Stimulated activated CD4-positive, alpha-beta T cell treated with anti-CD3 and anti-CD28 coated beads, Interleukin-1b, Interleukin-23, amount 100 ng/mL, for 1 hour (primary cell): ENCODE data around the gene EFCAB8.

Experiments used
- DNase-seq, 2 donors: peaks; one replicate each; pipeline ENCODE4 v3.0.0-alpha.2; 2020; ENCODE audit warnings: low read depth in 2 of 2

The EFCAB8 gene, protein sequence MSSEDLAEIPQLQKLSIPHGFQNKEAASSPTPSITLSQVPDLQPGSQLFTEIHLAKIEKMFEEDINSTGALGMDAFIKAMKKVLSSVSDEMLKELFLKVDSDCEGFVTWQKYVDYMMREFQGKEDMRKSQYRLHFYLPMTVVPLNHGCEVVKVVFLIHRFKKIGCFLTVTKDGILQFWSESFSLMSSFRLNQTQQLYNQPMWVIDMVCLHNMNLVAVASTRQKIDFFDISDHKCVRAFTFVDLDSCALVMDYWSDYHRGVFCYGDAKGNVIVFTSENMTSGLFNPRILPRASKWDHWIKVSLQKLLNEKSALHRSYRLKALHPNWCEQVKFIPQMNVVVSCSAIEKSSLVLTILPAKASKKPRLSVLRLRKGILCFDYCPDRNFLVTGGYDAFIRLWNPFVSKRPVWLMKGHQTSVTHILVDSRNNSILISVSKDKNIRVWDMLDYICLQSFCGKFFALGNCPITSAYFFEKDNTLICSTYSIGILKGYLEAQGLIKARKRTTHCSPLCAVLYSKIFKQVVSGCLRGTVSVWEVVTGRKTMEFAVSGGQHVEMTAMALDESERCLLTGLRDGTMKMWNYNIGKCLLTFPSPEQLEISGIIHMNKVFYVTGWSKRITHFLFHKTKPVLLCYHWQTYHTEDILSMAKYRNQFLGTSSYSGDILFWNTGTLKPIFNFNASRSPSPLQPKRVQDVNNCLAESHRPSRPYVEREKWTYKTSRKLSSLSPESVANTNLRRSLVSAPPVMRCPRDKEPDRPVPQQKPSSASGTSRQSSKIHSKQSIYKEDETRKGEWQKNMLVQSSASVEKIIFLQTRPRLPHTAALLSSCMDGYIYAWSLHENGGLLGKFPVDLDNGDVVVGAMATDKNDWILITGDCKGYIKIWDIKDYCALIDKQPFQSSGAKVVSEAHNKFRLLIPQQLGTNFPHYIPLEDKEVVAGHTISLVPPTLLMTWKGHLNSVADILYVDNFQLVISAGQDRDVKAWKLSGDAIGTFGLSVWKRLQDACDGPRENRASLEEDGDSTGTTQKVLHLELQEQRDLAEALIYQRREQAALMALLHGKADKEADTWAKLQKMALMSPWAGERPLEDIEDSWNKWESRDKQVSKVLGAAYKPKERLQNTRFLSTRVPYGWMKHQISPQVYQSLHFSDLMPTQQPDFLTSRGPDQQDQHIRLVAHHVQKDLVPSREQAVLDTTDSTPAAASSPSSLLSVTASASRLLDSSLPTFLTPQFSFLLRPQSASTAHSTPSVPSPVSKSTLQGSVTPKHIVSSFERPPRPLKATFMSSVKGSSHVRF

DNA sequence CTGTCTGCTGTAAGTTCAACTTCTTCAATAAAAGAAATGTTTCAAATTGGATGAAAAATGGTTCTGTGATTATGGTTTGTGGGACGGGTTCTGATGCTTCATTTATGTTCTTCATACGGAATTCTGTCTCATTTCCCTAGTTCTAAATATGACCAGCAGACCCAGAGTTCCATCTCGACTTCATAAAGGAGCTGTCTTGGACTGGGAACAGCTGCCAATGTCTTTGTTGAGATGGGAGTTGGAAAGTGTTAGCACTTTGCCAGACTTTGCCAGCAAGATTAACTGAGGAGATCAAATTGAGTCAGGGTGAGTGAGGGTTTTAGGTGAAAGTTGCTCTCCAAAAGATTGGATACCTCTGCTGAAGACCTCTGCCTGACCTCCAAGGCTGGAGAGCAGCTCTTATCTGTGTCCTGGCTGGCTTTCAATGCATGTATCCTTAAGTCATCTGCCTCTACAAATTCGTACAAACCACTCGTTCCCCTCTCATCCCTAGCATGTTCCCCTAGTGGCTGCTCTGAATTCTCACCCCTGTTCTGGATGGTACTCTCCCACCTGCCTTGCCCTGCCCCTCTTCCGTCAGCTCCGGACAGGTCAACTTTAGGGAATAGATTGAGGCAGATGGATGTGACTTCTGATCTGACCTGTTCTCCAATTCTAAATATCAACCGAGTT lies at the start of gene EFCAB8:
Gene EFCAB8 (plus strand): TSS at position 223 of the 672 bp plus-strand sequence. CDS start 4,870 bp downstream, outside the sequence.
- no peak for DNase-seq

DNA sequence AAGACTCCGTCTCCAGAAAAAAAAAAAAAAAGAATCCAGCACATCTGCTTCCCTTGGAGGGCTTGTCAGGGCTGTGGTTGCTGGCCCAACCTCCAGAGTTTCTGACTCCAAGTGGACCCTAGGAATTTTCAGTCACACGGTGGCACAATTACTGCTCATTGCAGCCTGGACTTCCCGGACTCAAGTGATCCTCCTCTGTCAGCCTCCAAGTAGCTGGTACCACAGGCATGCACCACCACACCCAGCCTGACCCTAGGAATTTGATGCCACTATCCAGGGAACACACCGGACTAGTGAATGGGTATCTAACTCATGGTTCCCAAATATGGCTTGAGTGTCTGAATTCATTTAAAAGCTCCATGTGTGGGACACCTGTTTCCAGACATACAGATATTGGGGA lies 48.8 kb upstream of the EFCAB8 start:
- no peak for DNase-seq

DNA sequence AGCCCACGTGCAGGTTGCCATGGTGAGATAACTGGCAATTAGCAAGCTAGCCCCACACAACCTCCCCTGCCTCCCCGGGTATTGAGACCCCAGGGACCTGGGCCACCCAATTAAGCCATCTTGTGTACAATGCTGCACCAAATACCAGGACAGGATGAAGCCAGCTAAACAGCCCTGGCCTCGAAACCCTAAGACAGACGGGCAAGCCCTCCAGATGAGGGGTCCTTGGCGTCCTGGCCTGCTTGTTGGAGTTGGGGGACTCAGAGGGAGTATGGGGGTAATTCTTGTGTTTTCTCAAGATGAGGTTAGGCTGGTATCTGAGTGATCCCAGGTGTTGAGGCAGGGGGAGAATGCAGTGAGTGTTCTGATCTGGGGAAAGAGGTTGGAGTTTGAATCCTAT lies 47.8 kb upstream of the EFCAB8 start:
- DNase-seq, result no peak

DNA sequence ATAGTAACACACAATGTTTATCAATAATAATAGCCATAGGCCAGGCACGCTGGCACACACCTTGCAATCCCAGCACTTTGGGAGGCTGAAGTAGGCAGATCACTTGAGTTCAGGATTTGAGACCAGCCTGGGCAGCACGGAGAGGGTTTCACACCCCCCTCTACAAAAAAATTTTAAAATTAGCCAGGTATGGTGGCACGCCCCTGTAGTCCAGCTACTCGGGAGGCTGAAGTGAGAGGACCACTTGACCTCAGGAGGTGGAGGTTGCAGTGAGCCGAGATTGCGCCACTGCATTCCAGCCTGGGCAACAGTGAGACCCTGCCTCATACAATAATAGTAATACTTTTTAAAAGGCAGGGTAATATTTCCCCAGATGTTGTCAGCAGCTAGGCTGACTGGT lies 46.8 kb upstream of the EFCAB8 start:
- no peak for DNase-seq

DNA sequence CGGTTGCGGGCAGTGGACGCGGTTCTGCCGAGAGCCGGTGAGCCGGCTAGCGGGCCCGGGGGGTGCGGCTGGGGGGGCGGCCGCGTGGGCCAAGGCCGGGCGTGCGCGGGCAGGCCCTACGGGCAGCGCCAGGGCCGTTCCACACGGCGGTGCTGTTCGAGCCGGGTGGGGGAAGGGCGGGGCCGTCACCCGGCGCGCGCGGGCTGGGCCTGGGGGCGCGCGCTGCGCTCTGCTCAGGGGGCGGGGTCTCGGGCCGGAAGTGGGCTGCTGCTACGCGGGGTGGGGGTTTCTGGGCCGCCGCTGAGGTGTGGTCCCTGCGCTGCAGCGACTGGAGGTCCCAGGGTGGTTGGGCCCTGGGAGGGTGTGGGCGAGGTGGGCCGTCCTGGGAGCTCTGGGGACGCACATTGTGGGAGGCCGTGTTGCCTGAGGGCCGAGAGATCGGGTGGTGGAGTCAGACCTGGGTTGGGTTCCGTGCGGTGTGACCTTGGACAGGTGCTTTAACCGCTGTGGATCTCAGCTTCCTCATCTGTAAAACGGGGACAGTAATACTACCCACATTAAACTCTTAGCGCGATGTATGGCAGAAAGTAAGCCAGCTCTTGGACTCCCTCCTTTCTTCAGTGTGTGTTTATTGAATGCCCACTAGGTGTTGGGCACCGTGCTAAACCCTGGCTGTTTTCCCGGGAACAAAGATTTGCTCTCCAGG lies 38.6 kb upstream of the EFCAB8 start:
- peak; percentile 69 to 84 for DNase-seq

DNA sequence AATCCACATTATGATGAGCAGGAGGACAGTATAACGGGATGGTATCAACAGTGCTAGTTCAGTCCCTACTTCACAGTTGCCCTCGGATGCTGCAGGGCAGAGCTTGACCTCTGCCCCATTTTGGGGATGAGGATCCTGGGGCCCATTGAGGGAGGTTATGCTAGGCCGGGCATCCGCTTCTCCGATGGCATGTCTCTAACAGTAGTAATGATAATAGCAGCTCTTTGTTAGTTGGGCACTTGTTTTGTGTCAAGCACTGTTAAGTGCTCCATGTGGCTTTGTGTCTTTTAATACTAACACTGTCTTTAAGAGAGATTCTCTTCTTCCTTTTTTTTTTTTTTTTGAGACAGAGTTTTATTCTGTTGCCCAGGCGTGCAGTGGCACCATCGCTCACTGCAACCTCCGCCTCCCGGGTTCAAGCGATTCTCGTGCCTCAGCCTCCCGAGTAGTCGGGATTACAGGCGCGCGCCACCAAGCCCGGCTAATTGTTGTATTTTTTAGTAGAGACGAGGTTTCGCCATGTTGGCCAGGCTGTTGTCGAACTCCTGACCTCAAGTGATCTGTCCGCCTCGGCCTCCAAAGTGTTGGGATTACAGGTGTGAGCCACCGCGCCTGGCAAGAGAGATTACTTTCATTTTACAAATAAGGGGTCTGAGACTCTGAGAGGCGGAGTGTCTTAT lies 37.9 kb upstream of the EFCAB8 start:
- no peak for DNase-seq

DNA sequence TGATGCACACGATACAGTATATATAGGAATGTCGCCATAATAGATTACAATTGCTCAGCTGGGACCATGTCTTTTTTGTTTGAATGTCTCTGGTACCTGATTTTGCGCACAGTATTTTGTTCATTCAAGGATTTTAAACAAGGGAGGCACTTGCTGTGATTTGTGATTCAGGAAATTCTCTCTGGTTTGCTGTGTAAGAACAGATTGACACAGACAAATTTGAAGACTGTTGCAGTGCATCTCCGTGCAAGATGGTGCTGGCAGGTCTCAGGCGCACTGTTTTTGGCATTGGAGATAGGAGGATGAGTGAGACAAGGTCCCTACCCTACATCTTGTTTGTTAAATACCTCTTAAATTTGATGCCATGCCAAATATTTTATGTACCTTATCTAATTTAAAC lies 36.5 kb upstream of the EFCAB8 start:
- DNase-seq, result no peak

DNA sequence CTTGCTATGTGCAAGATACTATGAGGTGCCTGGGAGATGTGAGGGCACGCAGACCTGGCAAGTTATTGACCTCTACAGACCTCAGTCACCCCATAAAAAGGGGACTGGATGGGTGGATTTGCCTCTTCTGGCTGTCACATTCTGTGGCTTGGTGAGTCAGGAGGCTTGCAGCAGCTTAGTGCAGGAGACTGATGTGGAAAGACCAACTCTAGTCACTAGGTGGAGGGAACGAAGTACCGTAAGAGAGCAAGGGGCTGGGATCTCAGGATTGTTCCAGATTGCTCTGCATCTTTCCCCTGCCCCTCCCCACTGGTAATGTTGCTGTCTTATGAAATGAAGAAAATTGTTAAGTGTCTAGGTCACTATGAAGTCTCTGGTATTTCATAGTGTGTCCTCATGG lies 35.6 kb upstream of the EFCAB8 start:
- no peak for DNase-seq

DNA sequence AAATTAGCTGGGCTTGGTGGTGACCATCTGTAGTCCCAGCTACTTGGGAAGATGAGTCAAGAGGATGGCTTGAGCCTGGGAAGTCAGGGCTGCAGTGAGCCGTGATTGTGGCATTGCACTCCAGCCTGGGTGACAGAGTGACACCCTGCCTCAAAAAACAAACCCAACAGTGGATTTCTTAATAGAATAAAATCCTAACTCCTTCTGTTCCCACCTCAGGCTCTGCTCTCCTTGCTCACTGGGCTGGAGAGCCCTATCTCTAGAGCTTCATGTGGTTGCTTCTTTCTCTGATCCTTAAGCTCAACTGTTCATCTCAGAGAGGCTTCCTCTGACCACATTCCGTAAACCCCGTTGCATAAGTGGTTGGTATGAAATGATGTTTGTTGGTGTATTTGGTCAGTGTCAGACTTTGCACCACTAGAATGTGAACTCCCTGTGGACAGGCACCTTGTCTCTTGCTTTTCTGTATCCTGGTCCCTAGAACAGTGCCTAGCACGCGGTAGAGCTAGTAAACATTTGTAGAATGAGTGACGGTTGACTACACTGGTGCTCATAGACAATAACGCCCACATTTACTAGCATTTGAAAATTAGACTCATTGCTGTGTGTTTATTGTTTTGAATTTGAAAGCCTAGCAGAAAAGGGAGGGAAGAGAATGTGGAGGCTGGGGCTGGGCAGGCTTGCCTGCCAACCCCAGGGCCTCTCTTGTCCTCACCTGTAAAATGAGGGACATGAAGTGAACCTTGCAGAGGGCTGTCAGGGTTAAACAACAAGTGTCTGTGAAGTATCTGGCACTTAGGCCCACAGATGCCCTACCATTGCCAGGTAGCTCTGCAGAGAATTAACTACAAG lies 34.8 kb upstream of the EFCAB8 start:
- DNase-seq, result no peak

DNA sequence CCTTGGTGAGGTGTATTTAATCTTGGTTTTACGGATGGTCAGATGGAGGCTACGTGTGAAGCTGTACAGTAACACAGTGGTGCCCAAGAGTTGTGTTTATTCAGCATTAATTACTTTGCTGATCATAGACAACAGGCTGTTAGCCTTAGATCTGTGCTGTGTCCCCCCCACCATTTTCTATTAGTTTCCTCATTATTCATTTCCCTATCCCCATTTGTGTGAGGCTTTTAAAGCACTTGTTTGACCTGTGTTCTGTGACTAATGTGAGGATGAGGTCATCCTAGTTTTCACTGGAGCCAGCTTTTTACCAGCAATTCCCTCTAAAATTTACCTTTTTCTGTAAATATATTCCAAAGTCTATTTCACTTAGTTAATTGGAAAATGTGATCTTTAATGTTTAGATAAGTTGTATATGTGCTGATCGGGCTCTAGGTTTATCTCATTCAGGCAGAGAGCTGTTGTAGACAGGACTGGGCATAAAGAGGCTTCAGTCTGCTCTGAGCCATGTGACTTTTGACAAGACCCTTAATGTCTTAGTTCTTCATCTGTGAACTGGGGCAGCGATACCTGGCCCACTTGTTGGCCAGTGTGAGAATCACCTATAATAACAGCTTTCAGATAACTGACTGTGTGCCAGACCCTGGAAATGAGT lies 30.6 kb upstream of the EFCAB8 start:
- DNase-seq, result no peak

DNA sequence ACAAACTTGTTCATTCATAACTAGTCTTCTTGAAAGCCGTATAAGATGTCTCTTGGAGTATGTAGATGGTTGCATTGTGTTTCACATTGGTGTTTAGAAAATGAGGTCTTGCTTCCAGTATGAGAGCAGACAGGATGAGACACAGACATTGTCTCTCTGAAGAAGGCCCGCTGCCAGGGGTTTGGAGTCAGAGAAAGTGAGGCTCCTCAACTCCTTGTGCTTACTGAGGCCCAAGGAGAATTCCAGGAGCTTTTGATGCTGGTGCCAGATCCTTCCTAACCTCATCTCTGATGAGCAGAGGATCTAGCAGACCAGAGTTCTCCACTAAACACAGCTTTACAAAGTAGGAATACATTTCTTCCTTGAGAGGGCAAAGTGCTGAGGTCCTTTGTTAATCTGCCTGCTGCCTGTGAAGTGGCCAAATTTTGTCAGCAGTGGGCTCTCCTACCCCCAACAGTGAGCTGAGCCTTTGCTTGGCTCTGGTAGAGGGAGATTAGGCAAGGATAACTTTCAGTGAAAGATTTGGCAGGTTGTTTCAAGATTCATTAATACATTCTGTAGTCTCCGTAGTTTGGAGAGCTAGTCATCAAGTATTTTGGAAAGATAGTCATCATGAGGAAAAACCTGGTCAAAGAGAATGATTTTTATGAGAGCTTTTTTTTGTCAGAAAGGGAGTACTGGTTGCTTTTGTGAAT lies 29.3 kb upstream of the EFCAB8 start:
- DNase-seq, result no peak

DNA sequence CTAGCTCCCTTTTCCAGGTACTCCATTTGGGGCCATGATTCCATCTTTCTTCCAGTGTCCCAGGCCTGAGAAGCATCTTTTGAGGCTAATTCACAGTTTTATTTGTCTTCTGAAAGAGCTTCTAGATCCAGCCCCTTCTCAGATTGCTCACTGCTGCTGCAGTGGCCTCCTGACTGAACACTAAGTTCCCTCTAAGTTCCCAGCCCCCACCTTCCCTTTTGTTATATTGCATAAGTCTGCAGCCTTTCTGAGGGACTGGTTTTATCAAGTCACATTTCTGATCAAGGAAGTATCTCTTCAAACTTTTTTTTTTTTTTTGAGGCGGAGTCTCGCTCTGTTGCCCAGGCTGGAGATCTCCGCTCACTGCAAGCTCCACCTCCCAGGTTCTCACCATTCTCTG lies 28.3 kb upstream of the EFCAB8 start:
- DNase-seq, result no peak

DNA sequence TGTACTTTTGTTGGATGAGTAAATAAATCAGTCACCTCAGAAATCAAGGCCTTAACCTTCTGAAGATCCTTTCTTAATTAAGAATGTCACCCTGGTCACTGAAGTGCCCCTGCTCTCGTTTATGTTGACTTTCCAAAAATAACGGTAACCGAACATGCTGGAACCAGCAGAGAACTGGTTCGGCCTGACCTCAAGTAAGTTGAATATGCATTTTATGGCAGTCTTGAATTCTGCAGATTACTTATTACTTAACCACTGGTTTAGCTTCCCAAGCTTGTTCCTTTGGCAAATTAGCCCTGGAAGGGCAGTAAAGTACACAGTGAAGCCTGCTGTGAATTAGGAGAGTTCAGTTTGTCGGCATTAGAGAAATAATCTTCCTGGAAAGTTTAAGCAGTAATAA lies 26.7 kb upstream of the EFCAB8 start:
- DNase-seq, result no peak

DNA sequence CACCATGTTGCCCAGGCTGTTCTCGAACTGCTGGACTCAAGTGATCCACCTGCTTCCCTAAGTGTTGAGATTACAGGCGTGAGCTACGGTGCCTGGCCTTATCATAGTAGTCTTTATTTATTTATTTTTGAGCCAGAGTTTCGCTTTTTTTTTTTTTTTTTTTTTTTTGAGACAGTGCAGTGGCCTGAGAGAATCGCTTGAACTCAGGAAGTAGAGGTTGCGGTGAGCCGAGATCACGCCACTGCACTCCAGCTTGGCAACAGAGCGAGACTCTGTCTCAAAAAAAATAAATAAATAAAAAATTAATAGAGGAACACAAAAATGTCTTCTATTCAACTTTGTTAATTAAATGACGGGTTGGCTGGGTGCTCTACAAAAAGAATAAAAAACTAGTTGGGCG lies 26.1 kb upstream of the EFCAB8 start:
- DNase-seq, result no peak

DNA sequence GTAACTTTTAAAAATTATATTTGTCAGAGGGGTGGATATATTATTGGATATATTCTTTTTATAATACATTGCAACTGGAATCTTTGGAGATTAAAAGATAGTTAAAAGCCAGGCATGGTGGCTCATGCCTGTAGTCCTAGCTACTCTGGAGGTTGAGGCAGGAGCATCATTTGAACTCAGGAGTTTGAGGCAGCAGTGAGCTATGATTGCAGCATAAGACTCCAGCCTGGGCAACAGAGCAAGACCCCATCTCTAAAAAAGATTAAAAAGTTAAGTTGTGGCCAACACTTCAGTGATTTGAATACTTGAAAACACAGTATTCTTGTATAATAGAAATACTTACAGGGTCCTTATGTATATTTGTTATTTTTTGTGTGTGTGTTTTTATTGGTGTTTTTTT lies 23.8 kb upstream of the EFCAB8 start:
- no peak for DNase-seq

DNA sequence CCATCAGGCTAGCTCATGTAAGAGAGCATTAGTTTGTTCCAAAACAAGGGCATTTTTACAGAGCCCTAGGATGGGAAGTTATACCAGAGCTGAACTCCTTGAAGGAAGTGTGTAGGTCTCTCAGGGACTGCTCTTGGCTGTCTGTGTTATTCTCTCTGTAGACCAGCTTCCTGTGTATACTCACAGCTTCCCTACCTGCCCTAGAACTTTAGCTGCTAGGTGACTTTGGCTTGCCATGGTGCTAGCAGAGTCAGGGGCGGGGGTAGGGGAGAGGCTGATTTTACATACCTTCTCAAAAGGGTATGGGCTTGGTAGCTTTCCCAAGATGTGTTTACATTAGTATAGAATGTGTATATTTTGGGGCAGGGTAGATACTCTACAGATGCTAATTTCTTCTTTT lies 21.6 kb upstream of the EFCAB8 start:
- DNase-seq, result no peak

DNA sequence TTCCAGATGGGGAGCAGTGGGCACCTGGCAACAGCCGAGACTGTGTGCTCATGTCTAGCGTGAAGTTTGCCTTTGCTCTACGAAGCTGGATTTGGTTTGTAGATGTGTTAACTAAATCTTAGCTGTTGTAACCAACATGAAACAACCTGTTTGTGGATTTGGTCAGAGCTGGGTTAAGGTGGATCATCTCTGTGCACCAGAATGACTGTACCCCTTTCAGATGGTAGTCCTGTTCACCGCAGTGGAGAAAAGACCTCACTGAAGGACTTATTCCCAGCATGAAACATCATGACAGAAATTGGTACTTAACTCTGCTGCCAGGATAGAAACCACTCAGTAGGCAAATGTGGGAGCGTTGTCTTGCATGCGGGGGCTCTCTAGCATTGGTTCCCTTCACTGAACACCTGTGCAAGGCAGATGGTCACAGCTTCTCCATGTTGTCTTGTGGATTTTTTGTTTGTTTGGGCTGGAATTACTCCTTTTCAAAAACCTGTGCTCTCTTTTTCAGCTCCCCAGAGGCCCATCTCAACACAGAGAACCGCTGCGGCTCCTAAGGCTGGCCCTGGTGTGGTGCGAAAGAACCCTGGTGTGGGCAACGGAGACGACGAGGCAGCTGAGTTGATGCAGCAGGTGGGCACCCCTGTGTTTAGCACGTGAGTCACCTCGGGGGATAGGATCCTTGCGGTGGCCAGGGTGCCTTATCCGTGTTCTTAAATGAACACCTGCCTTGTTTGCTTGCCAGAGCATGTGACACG lies 19.3 kb upstream of the EFCAB8 start:
- DNase-seq, result no peak

DNA sequence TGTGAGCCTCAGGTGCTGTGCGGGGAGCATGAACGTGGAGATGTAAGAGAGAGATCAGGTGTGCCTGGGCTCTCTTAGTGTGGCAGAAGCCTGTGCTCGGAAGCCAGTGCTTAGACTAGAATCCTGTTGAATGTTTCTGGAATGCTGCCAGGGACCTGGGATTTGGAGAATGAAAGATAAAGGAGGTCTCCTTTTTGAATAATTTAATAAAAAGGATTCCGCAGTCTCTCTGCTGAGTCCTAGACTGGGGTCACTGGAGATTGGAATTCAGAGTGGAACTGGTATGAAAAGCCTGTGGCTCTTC lies 18.8 kb upstream of the EFCAB8 start:
- no peak for DNase-seq
